Adrenal gland (tissue), 12 donors: ENCODE data around the gene CEP131. TPM values are rescaled to one million over a fixed set of nuclear protein-coding genes. Genes with fewer than 3 reads are reported as not detected.
A peak's percentile ranks its signal among the peaks of the same experiment; 100 is the strongest.

Source experiments
- DNase-seq, 7 donors: peaks; one replicate each; pipeline ENCODE4 v3.0.0-alpha.2; 2019 to 2020
- H3K27ac ChIP-seq, 5 donors: fragments of 200-600 bp; sonication (generic) in 4 of 5; 1 replicate in 3 of 5; 2 replicates in 2 of 5; pipeline versions ENCODE4 v1.5.1 to v1.8.0; 2016 to 2020; ENCODE audit warnings: mild to moderate bottlenecking in 1 of 5
- H3K27me3 ChIP-seq: fragments of 200-600 bp; 2 replicates; pipeline ENCODE4 v1.8.0; 2021
- H3K36me3 ChIP-seq, 2 donors: fragments of 200-600 bp; replicated peaks in 1 of 2; 1 replicate in 1 of 2; 2 replicates in 1 of 2; pipeline versions ENCODE4 v1.5.1 to v1.8.0; 2018 to 2022
- H3K4me1 ChIP-seq, 2 donors: fragments of 200-600 bp; replicated peaks in 1 of 2; 1 replicate in 1 of 2; 2 replicates in 1 of 2; pipeline versions ENCODE4 v1.5.1 to v1.8.0; 2018 to 2021
- H3K4me3 ChIP-seq, 4 donors: fragments of 200-600 bp; sonication (generic) in 3 of 4; one replicate each; pipeline ENCODE4 v1.5.1; 2016 to 2018
- H3K9me3 ChIP-seq, 3 donors: fragments of 200-600 bp; sonication (generic) in 1 of 3; replicated peaks in 1 of 3; 1 replicate in 2 of 3; 2 replicates in 1 of 3; pipeline versions ENCODE4 v1.5.1 to v1.8.0; 2016 to 2021
- CTCF ChIP-seq, 6 experiments: fragments of 450-650 bp in 4 of 6; fragments of 200-600 bp in 2 of 6; sonication (generic) in 1 of 6; IDR thresholded peaks; 1 replicate in 5 of 6; 2 replicates in 1 of 6; pipeline versions ENCODE4 v1.5.1 to v1.8.0; 2016 to 2021; ENCODE audit warnings: antibody characterized with exemption in 6 of 6, mild to moderate bottlenecking in 2 of 6, moderate library complexity in 1 of 6
- POLR2A ChIP-seq, 2 donors: fragments of 450-650 bp; IDR thresholded peaks; one replicate each; pipeline ENCODE4 v1.6.1; 2017; ENCODE audit warnings: antibody characterized with exemption in 2 of 2, mild to moderate bottlenecking in 2 of 2, moderate library complexity in 1 of 2
- WGBS, 4 donors: extraction: QIAGEN DNeasy Blood & Tissue Kit in 2 of 4; methylation state at CpG; one replicate each; pipeline versions ENCODE4 v1.1.5 to v1.1.7; 2013 to 2017; 5-methylcytosine and 5-hydroxymethylcytosine counted together
- intact Hi-C, 2 donors: fragments of 100-400 bp; cut with DNase I; formaldehyde crosslinking; loops; one replicate each; pipeline versions ENCODE4 v1.14.1 to v1.15.0; 2022 to 2023
- polyA plus RNA-seq, 3 donors: library from polyadenylated mRNA; stranded (reverse); fragments of 200-250 nt in 2 of 3; fragments of 350-450 nt in 1 of 3; fragmentation: Illumina TruSeq in 1 of 3; extraction: RNeasy Lipid Tissue Mini Kit (QIAGEN cat#74804) in 1 of 3; gene quantifications; one replicate each; pipeline ENCODE4 v1.2.3, GENCODE V29; 2013 to 2014
- total RNA-seq, 9 donors: library from RNA; depleted of rRNA in 4 of 9; stranded (reverse); fragments of >200 nt in 4 of 9; fragments of 120-200 nt in 1 of 9; fragmentation: NEBNext Ultra II Directional in 1 of 9; extraction: Animal tissue kit (Norgen Biotek cat#: 25700) in 1 of 9; gene quantifications; one replicate each; pipeline versions ENCODE4 v1.1.0 to v1.2.4, GENCODE V29; 2013 to 2023
- donor health status: healthy with polysubstance abuse.
- donor health status: Bipolar disorder and iron deficiency.
- donor health status: DM: yes; HTN: yes; CAD: no.
- donor health status: DM: no; HTN: no; CAD: no.
- donor health status: DM: no; HTN: no; CAD: no.
- donor health status: DM: yes; HTN: yes; CAD: no.

CEP131 gene
- total and polyA plus RNA-seq, 12 donors, result 0.81 to 55.8 (median 8.2) TPM

GRCh38 chr17:81250286-81251093 lies 27.7 kb upstream of the CEP131 start:
- intact Hi-C loops, result loop anchor here (5.0 kb wide), 2 partner anchors 237 to 347 kb away; no protein-coding TSS in a partner anchor
- no peak overlapping the region for H3K4me3 ChIP-seq
- no peak for DNase-seq
- WGBS, 4 donors, result 91 to 94% (median 93%) methylated on average over 23 to 31 of the region's 31 CpGs
- TF ChIP-seq CTCF (IDR thresholded peaks at IDR 0.05) (no peak), POLR2A (IDR thresholded peaks at IDR 0.05) (no peak)
- peak overlapping the region in 1 of 5 donors; percentile 59 for H3K27ac ChIP-seq
- no peaks in the 10 kb centered on the region for H3K27me3 ChIP-seq
- peaks cover 0 to 14% of the 10 kb centered on the region in 2 donors for H3K4me1 ChIP-seq
- no peaks in the 10 kb centered on the region for H3K9me3 ChIP-seq
- peaks cover 0 to 37% of the 10 kb centered on the region in 2 donors for H3K36me3 ChIP-seq

DNA sequence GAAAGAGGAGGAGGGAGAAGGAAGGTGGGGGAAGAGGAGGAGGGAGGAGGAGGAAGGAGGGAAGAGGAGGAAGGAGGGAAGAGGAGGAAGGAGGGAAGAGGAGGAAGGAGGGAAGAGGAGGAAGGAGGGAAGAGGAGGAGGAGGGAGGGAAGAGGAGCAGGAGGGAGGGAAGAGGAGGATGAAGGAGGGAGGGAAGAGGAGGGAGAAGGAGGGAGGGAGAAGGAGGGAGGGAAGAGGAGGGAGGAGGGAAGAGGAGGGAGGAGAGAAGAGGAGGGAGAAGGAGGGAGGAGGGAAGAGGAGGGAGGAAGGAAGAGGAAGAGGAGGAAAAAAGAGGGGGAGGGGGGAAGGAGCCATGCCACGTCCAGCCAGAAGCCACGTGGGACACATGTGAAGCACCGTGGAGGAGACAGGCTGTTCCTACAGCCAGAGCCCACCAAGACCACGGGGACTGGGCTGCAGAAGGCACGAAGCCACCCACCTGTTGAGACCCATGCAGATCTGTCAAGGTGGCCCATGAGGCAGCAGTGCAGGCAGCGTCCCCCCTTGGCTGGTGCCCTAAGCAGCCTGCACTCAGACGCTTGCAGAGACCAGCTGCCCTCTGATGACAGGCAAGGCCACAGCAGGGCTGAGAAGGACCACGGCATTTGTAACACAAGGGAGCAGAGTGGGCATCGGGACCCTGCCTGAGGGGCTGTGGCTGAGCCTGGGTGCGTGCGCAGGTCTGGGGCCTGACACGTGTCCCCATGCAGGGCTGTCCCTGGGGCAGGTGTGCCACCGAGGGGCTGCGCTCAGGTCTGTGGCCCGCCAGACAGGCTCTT lies 26.7 kb upstream of the CEP131 start:
- Histone ChIP-seq H3K27me3 (no peaks in the 10 kb centered on the region), H3K4me1 (peaks cover 0 to 9% of the 10 kb centered on the region in 2 donors), H3K9me3 (no peaks in the 10 kb centered on the region), H3K4me3 (no peak overlapping the region), H3K27ac (no peak overlapping the region), H3K36me3 (peaks cover 0 to 37% of the 10 kb centered on the region in 2 donors)
- no peak for TF ChIP-seq POLR2A (IDR thresholded peaks at IDR 0.05)
- no peak for TF ChIP-seq CTCF (IDR thresholded peaks at IDR 0.05)
- no peak for DNase-seq
- intact Hi-C loops, result loop anchor here (5.0 kb wide), 2 partner anchors 238 to 348 kb away; no protein-coding TSS in a partner anchor
- 88 to 96% (median 93%) methylated on average over 8 to 15 of the region's 15 CpGs for WGBS, 4 donors

- peaks cover 0 to 37% of the 10 kb centered on the region in 2 donors for H3K36me3 ChIP-seq
- intact Hi-C loops, result no loop called here
Measured at GRCh38 chr17:81248649-81249048, 25.9 kb upstream of the CEP131 start.

More at GRCh38 chr17:81248649-81249048, 25.9 kb upstream of the CEP131 start:
- Histone ChIP-seq H3K9me3 (no peaks in the 10 kb centered on the region), H3K27me3 (no peaks in the 10 kb centered on the region), H3K4me3 (no peak overlapping the region), H3K4me1 (peaks cover 0 to 9% of the 10 kb centered on the region in 2 donors), H3K27ac (no peak overlapping the region)
- TF ChIP-seq POLR2A (IDR thresholded peaks at IDR 0.05) (no peak), CTCF (IDR thresholded peaks at IDR 0.05) (no peak)
- WGBS, 4 donors, result 83 to 87% (median 86%) methylated on average over 10 to 16 of the region's 16 CpGs
- no peak for DNase-seq
